Mesenchymal stem cell (in vitro differentiated cells and primary cell): ENCODE measurements around the gene GNG11.
A peak's percentile ranks its signal among the peaks of the same experiment; 100 is the strongest.

Experiments
- DNase-seq: peaks from one replicate; pipeline ENCODE4 v3.0.0-alpha.2; 2013
- H2AFZ ChIP-seq: one replicate; pipeline ENCODE4 v1.6.1; 2013; ENCODE audit warnings: low read depth, mild to moderate bottlenecking, control low read depth, inconsistent platforms, low read length, moderate library complexity
- H2AK5ac ChIP-seq: 2 replicates; pipeline ENCODE4 v1.6.1; 2013; ENCODE audit warnings: low read length, moderate library complexity, mild to moderate bottlenecking, inconsistent platforms; ENCODE audit not compliant: severe bottlenecking
- H2BK120ac ChIP-seq: one replicate; pipeline ENCODE4 v1.6.1; 2013; ENCODE audit warnings: low read depth, mild to moderate bottlenecking, inconsistent platforms, low read length, moderate library complexity
- H2BK12ac ChIP-seq, 2 experiments: one replicate each; pipeline ENCODE4 v1.6.1; 2013; ENCODE audit warnings: inconsistent platforms in 2 of 2, low read length in 2 of 2, mild to moderate bottlenecking in 2 of 2, moderate library complexity in 2 of 2, control low read depth in 1 of 2
- H2BK15ac ChIP-seq: one replicate; pipeline ENCODE4 v1.6.1; 2013; ENCODE audit warnings: mild to moderate bottlenecking, low read depth, inconsistent platforms; ENCODE audit not compliant: poor library complexity, severe bottlenecking
- H2BK5ac ChIP-seq: 2 replicates; pipeline ENCODE4 v1.6.1; 2013; ENCODE audit warnings: low read depth, mild to moderate bottlenecking, low read length, control low read depth, inconsistent platforms; ENCODE audit not compliant: poor library complexity, severe bottlenecking
- H3K14ac ChIP-seq, 2 experiments: one replicate each; pipeline ENCODE4 v1.6.1; 2013; ENCODE audit warnings: inconsistent platforms in 2 of 2, low read length in 2 of 2, control low read depth in 1 of 2, mild to moderate bottlenecking in 1 of 2, moderate library complexity in 1 of 2
- H3K18ac ChIP-seq, 2 experiments: one replicate each; pipeline ENCODE4 v1.6.1; 2013; ENCODE audit warnings: inconsistent platforms in 2 of 2, low read length in 2 of 2, control low read depth in 1 of 2, low read depth in 1 of 2, mild to moderate bottlenecking in 1 of 2
- H3K23ac ChIP-seq, 2 experiments: one replicate each; pipeline ENCODE4 v1.6.1; 2013; ENCODE audit warnings: inconsistent platforms in 2 of 2, low read length in 2 of 2, mild to moderate bottlenecking in 2 of 2, moderate library complexity in 2 of 2, control low read depth in 1 of 2
- H3K27ac ChIP-seq: 2 replicates; pipeline ENCODE4 v1.5.1; 2013; ENCODE audit warnings: mild to moderate bottlenecking, moderate library complexity, low read length, control low read depth, inconsistent platforms; ENCODE audit not compliant: poor library complexity, severe bottlenecking
- H3K27me3 ChIP-seq, 2 experiments: 2 replicates each; pipeline versions ENCODE4 v1.6.1 to v1.7.0; 2013; ENCODE audit warnings: low read length in 2 of 2, mild to moderate bottlenecking in 2 of 2, moderate library complexity in 2 of 2, control low read depth in 1 of 2, inconsistent platforms in 1 of 2; ENCODE audit not compliant: control insufficient read depth in 1 of 2, insufficient read depth in 1 of 2
- H3K36me3 ChIP-seq, 2 experiments: 2 replicates each; pipeline versions ENCODE4 v1.6.1 to v1.7.0; 2013; ENCODE audit warnings: low read length in 2 of 2, control low read depth in 1 of 2, inconsistent platforms in 1 of 2, low read depth in 1 of 2, mild to moderate bottlenecking in 1 of 2; ENCODE audit not compliant: insufficient read depth in 2 of 2, control insufficient read depth in 1 of 2
- H3K4ac ChIP-seq, 2 experiments: one replicate each; pipeline ENCODE4 v1.6.1; 2013; ENCODE audit warnings: inconsistent platforms in 2 of 2, low read length in 2 of 2, mild to moderate bottlenecking in 2 of 2, moderate library complexity in 2 of 2, control low read depth in 1 of 2, low read depth in 1 of 2
- H3K4me1 ChIP-seq: 2 replicates; pipeline ENCODE4 v1.6.1; 2013; ENCODE audit warnings: low read depth, low read length, control low read depth; ENCODE audit not compliant: control insufficient read depth, insufficient read depth
- H3K4me2 ChIP-seq: 2 replicates; pipeline ENCODE4 v1.6.1; 2013; ENCODE audit warnings: low read length, mild to moderate bottlenecking, inconsistent platforms; ENCODE audit not compliant: poor library complexity, severe bottlenecking
- H3K4me3 ChIP-seq, 2 experiments: 2 replicates each; pipeline versions ENCODE4 v1.5.1 to v1.7.0; 2013; ENCODE audit warnings: low read length in 2 of 2, mild to moderate bottlenecking in 2 of 2, control low read depth in 1 of 2, low read depth in 1 of 2; ENCODE audit not compliant: insufficient read depth in 1 of 2
- H3K79me1 ChIP-seq: replicated peaks from 2 replicates; pipeline ENCODE4 v1.6.1; 2013; ENCODE audit warnings: mild to moderate bottlenecking, control low read depth, low read length, inconsistent platforms; ENCODE audit not compliant: poor library complexity, severe bottlenecking
- H3K9ac ChIP-seq: 2 replicates; pipeline ENCODE4 v1.7.0; 2013; ENCODE audit warnings: mild to moderate bottlenecking, low read length, moderate library complexity
- H3K9me3 ChIP-seq: 2 replicates; pipeline ENCODE4 v1.7.0; 2013; ENCODE audit warnings: mild to moderate bottlenecking, low read length; ENCODE audit not compliant: control insufficient read depth
- H4K8ac ChIP-seq: one replicate; pipeline ENCODE4 v1.6.1; 2013; ENCODE audit warnings: inconsistent platforms, mild to moderate bottlenecking, low read length, moderate library complexity
- H4K91ac ChIP-seq: one replicate; pipeline ENCODE4 v1.6.1; 2013; ENCODE audit warnings: mild to moderate bottlenecking, low read length, inconsistent platforms
- WGBS: methylation state at CpG from one replicate; pipeline ENCODE4 v1.1.7; 2013; ENCODE audit warnings: mixed read lengths; 5-methylcytosine and 5-hydroxymethylcytosine counted together

GNG11 gene

DNA sequence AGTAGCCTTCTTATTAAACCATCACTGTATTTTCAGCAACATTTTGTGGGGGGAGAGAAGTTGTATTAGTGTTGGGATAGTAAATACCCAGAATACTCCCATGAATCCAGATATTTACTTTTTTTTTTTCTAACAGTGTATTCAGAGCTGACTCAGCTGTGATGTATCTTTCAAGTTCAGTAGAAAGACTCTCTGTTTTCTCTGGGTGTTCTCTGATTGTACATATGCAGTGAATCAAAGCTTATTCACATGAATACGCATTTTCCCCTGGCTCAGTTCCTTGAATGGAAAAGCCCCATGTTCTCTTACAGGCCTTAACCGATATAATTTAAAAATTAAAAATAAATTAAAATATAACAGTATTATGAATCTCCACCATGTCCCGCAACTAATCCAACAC, 32.3 kb upstream of the GNG11 start:
- WGBS, result 50% methylated on average over 1 of the region's 3 CpGs
- Histone ChIP-seq H4K91ac (no peak overlapping the region), H3K27me3 (no peaks in the 10 kb centered on the region), H3K36me3 (no peaks in the 10 kb centered on the region), H3K18ac (no peak overlapping the region), H3K9me3 (no peaks in the 10 kb centered on the region), H2BK5ac (no peak overlapping the region), H3K4ac (no peak overlapping the region), H3K4me2 (no peak overlapping the region), H4K8ac (no peak overlapping the region), H2BK12ac (no peak overlapping the region), H3K79me1 (no peaks in the 10 kb centered on the region), H3K4me3 (peak overlapping the region in 1 of 2 experiments; percentile 82), H2AK5ac (no peak overlapping the region), H2BK120ac (no peak overlapping the region), H2BK15ac (no peak overlapping the region), H3K23ac (no peak overlapping the region), H3K4me1 (no peaks in the 10 kb centered on the region), H3K9ac (peak overlapping the region; percentile 77), H3K27ac (no peak overlapping the region), H3K14ac (no peak overlapping the region), H2AFZ (no peak overlapping the region)
- peak; percentile 47 for DNase-seq

DNA sequence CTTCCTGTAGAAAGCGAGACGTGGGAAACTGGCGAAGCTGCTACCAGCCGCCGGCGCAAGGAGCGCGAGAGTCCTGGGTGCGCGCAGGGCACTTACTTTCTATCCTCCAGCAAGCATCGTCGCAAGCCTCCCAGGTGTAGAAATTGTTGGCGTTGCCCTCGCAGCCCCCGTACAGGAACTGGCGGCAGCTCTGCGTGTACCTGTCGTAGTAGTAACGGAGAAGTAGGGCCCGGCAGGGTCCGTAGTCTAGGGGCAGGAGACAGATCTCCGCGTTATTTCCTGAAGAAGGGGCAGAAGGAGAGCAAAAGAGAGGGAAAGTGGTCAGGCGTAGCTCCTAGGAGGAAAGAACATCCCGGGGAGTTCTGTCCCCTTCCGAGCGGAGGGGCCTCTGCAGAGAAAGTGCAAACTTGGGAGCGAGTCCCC, 31.5 kb upstream of the GNG11 start:
- DNase-seq, result peak; percentile 73
- Histone ChIP-seq H3K9ac (peak overlapping the region; percentile 77), H3K36me3 (no peaks in the 10 kb centered on the region), H2BK12ac (no peak overlapping the region), H3K4me1 (no peaks in the 10 kb centered on the region), H3K14ac (no peak overlapping the region), H3K9me3 (no peaks in the 10 kb centered on the region), H3K4me2 (peak overlapping the region; percentile 99), H3K27me3 (no peaks in the 10 kb centered on the region), H3K4me3 (peak overlapping the region; percentile 82), H3K27ac (peak overlapping the region; percentile 50), H2AK5ac (no peak overlapping the region), H3K18ac (peak overlapping the region; percentile 71 to 86), H3K79me1 (no peaks in the 10 kb centered on the region), H3K23ac (no peak overlapping the region), H3K4ac (peak overlapping the region in 1 of 2 experiments; percentile 64), H4K8ac (peak overlapping the region; percentile 82), H2BK5ac (no peak overlapping the region), H4K91ac (no peak overlapping the region), H2AFZ (peak overlapping the region; percentile 87), H2BK120ac (peak overlapping the region; percentile 19), H2BK15ac (peak overlapping the region; percentile 23)
- under 1% methylated on average over 28 of the region's 28 CpGs for WGBS

DNA sequence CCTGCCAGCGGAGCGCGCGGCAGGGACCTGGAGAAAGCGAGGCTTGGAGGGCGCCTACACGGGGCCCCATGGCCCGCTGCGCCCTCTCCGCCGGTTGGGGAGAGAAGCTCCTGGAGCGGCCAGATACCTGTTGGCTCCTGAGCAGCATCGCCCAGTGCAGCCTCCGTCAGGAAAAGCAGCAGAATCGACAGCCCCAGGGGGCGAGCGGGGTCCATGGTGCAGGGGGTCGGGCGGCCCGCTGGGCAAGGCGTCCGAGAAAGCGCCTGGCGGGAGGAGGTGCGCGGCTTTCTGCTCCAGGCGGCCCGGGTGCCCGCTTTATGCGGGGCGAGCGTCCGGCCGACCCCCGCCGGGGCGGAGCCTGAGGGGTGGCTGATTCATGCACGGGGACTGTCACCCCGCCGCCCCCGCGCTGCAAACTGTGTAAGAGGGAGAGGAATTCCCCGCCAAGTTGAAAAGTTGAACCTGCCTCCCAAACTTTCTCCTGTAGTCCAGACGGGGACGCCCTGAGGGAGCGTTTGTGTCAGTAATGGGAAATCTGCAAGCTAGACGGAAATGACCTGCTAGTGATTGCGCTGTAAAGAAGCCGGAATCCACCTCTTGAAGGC, 31.0 kb upstream of the GNG11 start, which contains the start of gene TFPI2:
Gene TFPI2 (minus strand): TSS at position 290 of the 605 bp plus-strand sequence. CDS start 75 bp downstream, at position 215.
- H3K27ac ChIP-seq, result peak within 1 kb of the TSS; percentile 50
- no peaks in the 10 kb centered on the region for H3K79me1 ChIP-seq
- no peak within 1 kb of the TSS for H2BK5ac ChIP-seq
- peak within 1 kb of the TSS; percentile 82 for H3K4me3 ChIP-seq
- no peaks in the 10 kb centered on the region for H3K36me3 ChIP-seq
- no peaks in the 10 kb centered on the region for H3K4me1 ChIP-seq
- DNase-seq, result peak; percentile 79
- H2BK15ac ChIP-seq, result peak within 1 kb of the TSS; percentile 23
- peak within 1 kb of the TSS; percentile 99 for H3K4me2 ChIP-seq
- H2AFZ ChIP-seq, result peak within 1 kb of the TSS; percentile 87
- no peaks in the 10 kb centered on the region for H3K27me3 ChIP-seq
- H4K91ac ChIP-seq, result peak within 1 kb of the TSS; percentile 27
- H3K18ac ChIP-seq, result peak within 1 kb of the TSS; percentile 71 to 86
- peak within 1 kb of the TSS; percentile 82 for H4K8ac ChIP-seq
- no peak within 1 kb of the TSS for H3K23ac ChIP-seq
- H2BK12ac ChIP-seq, result peak within 1 kb of the TSS; percentile 39 to 45
- peak within 1 kb of the TSS in 1 of 2 experiments; percentile 64 for H3K4ac ChIP-seq
- H3K9me3 ChIP-seq, result no peaks in the 10 kb centered on the region
- H3K14ac ChIP-seq, result no peak within 1 kb of the TSS
- WGBS, result under 1% methylated on average over 45 of the region's 49 CpGs
- H3K9ac ChIP-seq, result peak within 1 kb of the TSS; percentile 77
- peak within 1 kb of the TSS; percentile 34 for H2BK120ac ChIP-seq
- no peak within 1 kb of the TSS for H2AK5ac ChIP-seq

DNA sequence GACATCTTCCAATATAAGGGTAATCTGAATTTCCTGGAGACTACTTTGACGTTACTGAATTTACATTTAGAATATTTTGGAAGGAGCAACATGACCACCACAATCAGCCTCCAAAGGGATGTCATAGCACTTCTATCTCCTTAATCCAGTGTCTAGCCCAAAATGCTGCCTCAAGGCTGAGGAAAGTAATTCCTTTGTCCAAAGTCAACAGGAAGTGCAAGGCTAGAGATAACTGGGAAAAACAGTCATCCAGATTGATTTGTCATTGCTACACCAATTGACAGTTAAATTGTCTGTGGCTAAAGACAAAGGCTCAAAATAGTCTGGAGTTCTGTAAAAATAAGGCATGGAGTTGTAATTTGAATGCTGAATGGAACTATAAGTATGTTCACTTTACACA, 27.1 kb upstream of the GNG11 start:
- H2BK12ac ChIP-seq, result no peak overlapping the region
- no peak for DNase-seq
- 100% methylated on average over 1 of the region's 1 CpG for WGBS
- no peak overlapping the region for H3K4me2 ChIP-seq
- H2BK120ac ChIP-seq, result no peak overlapping the region
- no peak overlapping the region for H2BK5ac ChIP-seq
- no peak overlapping the region for H3K4ac ChIP-seq
- H2AFZ ChIP-seq, result no peak overlapping the region
- H3K4me1 ChIP-seq, result no peaks in the 10 kb centered on the region
- no peaks in the 10 kb centered on the region for H3K36me3 ChIP-seq
- no peak overlapping the region for H4K8ac ChIP-seq
- H3K18ac ChIP-seq, result no peak overlapping the region
- H3K27me3 ChIP-seq, result no peaks in the 10 kb centered on the region
- H3K9me3 ChIP-seq, result no peaks in the 10 kb centered on the region
- H2BK15ac ChIP-seq, result no peak overlapping the region
- no peak overlapping the region for H3K9ac ChIP-seq
- H3K23ac ChIP-seq, result no peak overlapping the region
- H4K91ac ChIP-seq, result no peak overlapping the region
- H3K14ac ChIP-seq, result no peak overlapping the region
- no peak overlapping the region for H2AK5ac ChIP-seq
- no peak overlapping the region for H3K4me3 ChIP-seq
- H3K27ac ChIP-seq, result no peak overlapping the region
- H3K79me1 ChIP-seq, result no peaks in the 10 kb centered on the region
